GM23248 (cell line): ENCODE results near the gene ZBTB20.

ENCODE experiments used
- EZH2 ChIP-seq: fragments of 200-600 bp; sonication (generic); IDR thresholded peaks from 2 replicates; pipeline ENCODE4 v1.6.1; 2018; ENCODE audit warnings: antibody characterized with exemption, mild to moderate bottlenecking; ENCODE audit not compliant: insufficient read depth, poor library complexity, severe bottlenecking
- EZH2phosphoT487 ChIP-seq: fragments of 200-600 bp; sonication (generic); IDR thresholded peaks from 2 replicates; pipeline ENCODE4 v1.6.1; 2018; ENCODE audit warnings: antibody characterized with exemption, moderate library complexity, mild to moderate bottlenecking, low read depth; ENCODE audit not compliant: insufficient read depth

GRCh38 chr3:114328345-114328744 lies 818.7 kb downstream of the ZBTB20 start:
- TF ChIP-seq EZH2 (no peak), EZH2phosphoT487 (no peak)
